KMS-11 (cell line): ENCODE results near the gene ZBTB45.
"Not testable (repeated sequence)": the region's sequence is repeated elsewhere in the genome, so short reads cannot be mapped to it uniquely, and the experiment has no call there.

Experiments
- H2AFZ ChIP-seq: fragments of 200-600 bp; sonication (generic); 2 replicates; pipeline ENCODE4 v1.6.1; 2016; ENCODE audit warnings: antibody characterized with exemption, mixed run types, low read depth
- H3K27ac ChIP-seq: fragments of 200-600 bp; sonication (generic); 2 replicates; pipeline ENCODE4 v1.6.1; 2016; ENCODE audit warnings: mild to moderate bottlenecking, mixed run types
- H3K27me3 ChIP-seq: fragments of 200-600 bp; sonication (generic); 2 replicates; pipeline ENCODE4 v1.6.1; 2017; ENCODE audit warnings: mild to moderate bottlenecking, low read depth, mixed run types, moderate library complexity; ENCODE audit not compliant: insufficient read depth
- H3K36me3 ChIP-seq: fragments of 200-600 bp; sonication (generic); 2 replicates; pipeline ENCODE4 v1.6.1; 2017; ENCODE audit warnings: mild to moderate bottlenecking, mixed run types; ENCODE audit not compliant: insufficient read depth
- H3K4me1 ChIP-seq: fragments of 200-600 bp; sonication (generic); 2 replicates; pipeline ENCODE4 v1.6.1; 2016; ENCODE audit warnings: mild to moderate bottlenecking, low read depth, mixed run types; ENCODE audit not compliant: poor library complexity, severe bottlenecking
- H3K4me2 ChIP-seq: fragments of 200-600 bp; sonication (generic); 2 replicates; pipeline ENCODE4 v1.7.0; 2016; ENCODE audit warnings: mild to moderate bottlenecking, mixed run types
- H3K4me3 ChIP-seq: fragments of 200-600 bp; sonication (generic); IDR thresholded peaks from 2 replicates; pipeline ENCODE4 v1.6.1; 2017; ENCODE audit warnings: low read depth, low read length, mixed read lengths; ENCODE audit not compliant: insufficient read depth
- H3K79me2 ChIP-seq: fragments of 200-600 bp; sonication (generic); 2 replicates; pipeline ENCODE4 v1.6.1; 2016; ENCODE audit warnings: low read depth, mixed run types; ENCODE audit not compliant: insufficient read depth
- H3K9ac ChIP-seq: fragments of 200-600 bp; sonication (generic); 2 replicates; pipeline ENCODE4 v1.6.1; 2016; ENCODE audit warnings: mild to moderate bottlenecking, mixed run types
- H4K20me1 ChIP-seq: fragments of 200-600 bp; sonication (generic); 2 replicates; pipeline ENCODE4 v1.6.1; 2016; ENCODE audit warnings: mild to moderate bottlenecking, mixed run types; ENCODE audit not compliant: insufficient read depth
- CTCF ChIP-seq: fragments of 200-600 bp; sonication (generic); conservative IDR thresholded peaks from 2 replicates; pipeline ENCODE4 v1.6.1; 2017; ENCODE audit warnings: low read depth, mild to moderate bottlenecking, antibody characterized with exemption, low read length, moderate library complexity, mixed read lengths

Gene ZBTB45

GRCh38 chr19:58510084-58510862 lies 9.3 kb downstream of the ZBTB45 start:
- no peak overlapping the region for H3K4me2 ChIP-seq
- no peak for TF ChIP-seq CTCF
- H3K27ac ChIP-seq, result no peak overlapping the region
- no peaks in the 10 kb centered on the region for H3K36me3 ChIP-seq
- H3K27me3 ChIP-seq, result no peaks in the 10 kb centered on the region
- H3K9ac ChIP-seq, result no peak overlapping the region
- peaks cover 10% of the 10 kb centered on the region for H3K79me2 ChIP-seq
- peaks cover 14% of the 10 kb centered on the region for H3K4me1 ChIP-seq
- no peak overlapping the region for H2AFZ ChIP-seq
- H4K20me1 ChIP-seq, result no peaks in the 10 kb centered on the region
- no peak overlapping the region for H3K4me3 ChIP-seq

DNA sequence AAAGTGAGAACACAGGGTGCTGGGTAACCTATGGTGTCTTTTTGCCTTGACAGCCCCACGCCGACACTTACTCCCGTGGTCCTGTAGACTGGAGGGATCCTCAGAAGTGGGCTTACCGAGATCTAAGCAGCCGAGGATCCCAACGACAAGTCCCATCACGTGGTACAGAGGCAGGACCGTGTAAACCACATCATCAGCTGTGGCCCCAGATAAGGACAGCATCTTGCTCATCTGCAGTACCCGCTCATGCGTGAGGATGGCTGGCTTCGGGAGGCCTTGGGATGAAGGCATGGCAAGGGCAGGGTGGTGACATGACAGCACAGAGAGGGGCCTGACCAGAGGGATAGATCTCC lies 9.9 kb downstream of the ZBTB45 start:
- H3K79me2 ChIP-seq, result peaks cover 4% of the 10 kb centered on the region
- no peak overlapping the region for H2AFZ ChIP-seq
- H4K20me1 ChIP-seq, result no peaks in the 10 kb centered on the region
- H3K9ac ChIP-seq, result no peak overlapping the region
- no peak overlapping the region for H3K4me2 ChIP-seq
- no peaks in the 10 kb centered on the region for H3K27me3 ChIP-seq
- H3K4me1 ChIP-seq, result peaks cover 8% of the 10 kb centered on the region
- no peak for TF ChIP-seq CTCF
- no peak overlapping the region for H3K27ac ChIP-seq
- H3K36me3 ChIP-seq, result no peaks in the 10 kb centered on the region
- no peak overlapping the region for H3K4me3 ChIP-seq

GRCh38 chr19:58507602-58508223 lies 11.9 kb downstream of the ZBTB45 start:
- H3K36me3 ChIP-seq, H3K4me2 ChIP-seq, H3K27ac ChIP-seq, H3K4me3 ChIP-seq, H3K4me1 ChIP-seq, H3K79me2 ChIP-seq, H2AFZ ChIP-seq, H3K27me3 ChIP-seq, H4K20me1 ChIP-seq, H3K9ac ChIP-seq: not testable (repeated sequence)

DNA sequence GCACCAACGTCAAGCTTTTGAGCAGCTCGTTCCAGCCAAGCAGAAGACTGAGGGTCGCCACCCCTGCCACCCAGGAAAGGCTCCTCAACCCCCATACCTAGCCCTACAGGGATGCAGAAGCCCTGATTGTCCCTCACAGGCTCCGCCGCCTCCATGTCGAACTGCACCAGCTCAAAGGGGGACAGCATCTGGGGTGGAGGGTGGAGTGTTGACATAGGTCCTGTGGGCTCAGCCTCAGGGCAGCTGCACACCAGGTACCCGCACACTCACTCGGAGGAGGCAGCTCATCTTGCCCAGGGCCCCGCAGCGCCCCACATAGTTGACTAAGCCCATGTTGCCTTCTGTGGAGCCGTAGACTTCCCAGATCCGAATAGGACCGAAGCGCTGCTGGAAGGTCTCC lies 19.4 kb downstream of the ZBTB45 start:
- Histone ChIP-seq H3K36me3 (no peaks in the 10 kb centered on the region), H3K9ac (no peak overlapping the region), H4K20me1 (no peaks in the 10 kb centered on the region), H2AFZ (no peak overlapping the region), H3K27me3 (no peaks in the 10 kb centered on the region), H3K4me2 (no peak overlapping the region), H3K4me3 (no peak overlapping the region), H3K79me2 (0 out of 2 replicates have a peak, but pooled peaks cover 16% of the 10 kb centered on the region), H3K27ac (no peak overlapping the region), H3K4me1 (peaks cover 10% of the 10 kb centered on the region)
- TF ChIP-seq CTCF, result no peak
